ENCODE data around the gene LLGL1.

Gene LLGL1

GRCh38 chr17:18225121-18225641 is at the start of gene LLGL1:
LLGL1 (plus strand) TSS chr17:18225635; CDS start chr17:18225683, 48 bp downstream.
- DNase-seq, result peak; percentile 94
- in situ Hi-C loops (cut with MboI; ENCODE audit: low pct_unique_long_range_greater_than_20kb, low sequenced_read_pairs), result no loop called here

GRCh38 chr17:18176176-18176575 is 49.3 kb upstream of the LLGL1 start:
- peak; percentile 69 for DNase-seq
- in situ Hi-C loops (cut with MboI; ENCODE audit: low pct_unique_long_range_greater_than_20kb, low sequenced_read_pairs), result no loop called here

- DNase-seq, result no peak
- in situ Hi-C loops (cut with MboI; ENCODE audit: low pct_unique_long_range_greater_than_20kb, low sequenced_read_pairs), result no loop called here
These were observed 48.3 kb upstream of the LLGL1 start for GRCh38 chr17:18177133-18177532.

- in situ Hi-C loops (cut with MboI; ENCODE audit: low pct_unique_long_range_greater_than_20kb, low sequenced_read_pairs), result no loop called here
- no peak for DNase-seq
These were observed 47.7 kb upstream of the LLGL1 start for GRCh38 chr17:18177722-18178121.

- in situ Hi-C loops (cut with MboI; ENCODE audit: low pct_unique_long_range_greater_than_20kb, low sequenced_read_pairs), result no loop called here
- DNase-seq, result no peak
These were observed 46.2 kb upstream of the LLGL1 start for GRCh38 chr17:18179196-18179595.

GRCh38 chr17:18179804-18180203 is 45.6 kb upstream of the LLGL1 start:
- in situ Hi-C loops (cut with MboI; ENCODE audit: low pct_unique_long_range_greater_than_20kb, low sequenced_read_pairs), result no loop called here
- no peak for DNase-seq

GRCh38 chr17:18181358-18181757 is 44.1 kb upstream of the LLGL1 start:
- DNase-seq, result no peak
- in situ Hi-C loops (cut with MboI; ENCODE audit: low pct_unique_long_range_greater_than_20kb, low sequenced_read_pairs), result no loop called here

GRCh38 chr17:18182110-18182977 is 43.1 kb upstream of the LLGL1 start:
- in situ Hi-C loops (cut with MboI; ENCODE audit: low pct_unique_long_range_greater_than_20kb, low sequenced_read_pairs), result no loop called here
- DNase-seq, result no peak

GRCh38 chr17:18182978-18183333 is 42.5 kb upstream of the LLGL1 start:
- in situ Hi-C loops (cut with MboI; ENCODE audit: low pct_unique_long_range_greater_than_20kb, low sequenced_read_pairs), result no loop called here
- DNase-seq, result no peak

GRCh38 chr17:18183334-18184142 is 41.9 kb upstream of the LLGL1 start, which contains the start of gene ALKBH5:
ALKBH5 (plus strand) TSS chr17:18183828; CDS start chr17:18184244, 416 bp downstream.
- in situ Hi-C loops (cut with MboI; ENCODE audit: low pct_unique_long_range_greater_than_20kb, low sequenced_read_pairs), result no loop called here

GRCh38 chr17:18184143-18185031 is 41.0 kb upstream of the LLGL1 start:
- in situ Hi-C loops (cut with MboI; ENCODE audit: low pct_unique_long_range_greater_than_20kb, low sequenced_read_pairs), result no loop called here
- peak; percentile 47 for DNase-seq

More at GRCh38 chr17:18183334-18184142, 41.9 kb upstream of the LLGL1 start, which contains the start of gene ALKBH5:
- DNase-seq, result peak; percentile 99

- in situ Hi-C loops (cut with MboI; ENCODE audit: low pct_unique_long_range_greater_than_20kb, low sequenced_read_pairs), result no loop called here
- no peak for DNase-seq
These were observed 40.0 kb upstream of the LLGL1 start for GRCh38 chr17:18185391-18185790.

GRCh38 chr17:18185832-18186626 is 39.4 kb upstream of the LLGL1 start:
- in situ Hi-C loops (cut with MboI; ENCODE audit: low pct_unique_long_range_greater_than_20kb, low sequenced_read_pairs), result no loop called here

GRCh38 chr17:18186627-18186982 is 38.8 kb upstream of the LLGL1 start:
- in situ Hi-C loops (cut with MboI; ENCODE audit: low pct_unique_long_range_greater_than_20kb, low sequenced_read_pairs), result no loop called here
- DNase-seq, result peak; percentile 7

More at GRCh38 chr17:18185832-18186626, 39.4 kb upstream of the LLGL1 start:
- peak; percentile 5 for DNase-seq

- no peak for DNase-seq
- in situ Hi-C loops (cut with MboI; ENCODE audit: low pct_unique_long_range_greater_than_20kb, low sequenced_read_pairs), result no loop called here
These were observed 38.2 kb upstream of the LLGL1 start for GRCh38 chr17:18187226-18187625.

GRCh38 chr17:18187821-18188761 is 37.3 kb upstream of the LLGL1 start:
- peak; percentile 6 for DNase-seq
- in situ Hi-C loops (cut with MboI; ENCODE audit: low pct_unique_long_range_greater_than_20kb, low sequenced_read_pairs), result no loop called here

- in situ Hi-C loops (cut with MboI; ENCODE audit: low pct_unique_long_range_greater_than_20kb, low sequenced_read_pairs), result no loop called here
- no peak for DNase-seq
These were observed 34.7 kb upstream of the LLGL1 start for GRCh38 chr17:18190628-18191235.
